Esophagus squamous epithelium (tissue), 5 donors: ENCODE data around the gene SGMS1. TPM values are rescaled to one million over a fixed set of nuclear protein-coding genes. Genes with fewer than 3 reads are reported as not detected.

Experiments
- DNase-seq: peaks from one replicate; lab custom pipeline; 2025; lab: John Stamatoyannopoulos, UW
- H3K27ac ChIP-seq, 4 donors: fragments of 200-600 bp; sonication (generic); one replicate each; pipeline ENCODE4 v1.5.1; 2016 to 2019; ENCODE audit warnings: mild to moderate bottlenecking in 1 of 4
- H3K27me3 ChIP-seq, 4 donors: fragments of 200-600 bp; sonication (generic); 1 replicate in 3 of 4; 2 replicates in 1 of 4; pipeline versions ENCODE4 v1.5.1 to v1.6.0; 2017 to 2021; ENCODE audit warnings: antibody characterized with exemption in 1 of 4
- H3K36me3 ChIP-seq, 3 donors: fragments of 200-600 bp; sonication (generic); one replicate each; pipeline ENCODE4 v1.5.1; 2016 to 2019
- H3K4me1 ChIP-seq, 3 donors: fragments of 200-600 bp; sonication (generic); one replicate each; pipeline ENCODE4 v1.5.1; 2017 to 2019
- H3K4me3 ChIP-seq, 4 donors: fragments of 200-600 bp; sonication (generic); 1 replicate in 3 of 4; 2 replicates in 1 of 4; pipeline ENCODE4 v1.5.1; 2016 to 2019; ENCODE audit warnings: mild to moderate bottlenecking in 2 of 4, moderate library complexity in 1 of 4
- H3K9me3 ChIP-seq, 3 donors: fragments of 200-600 bp; sonication (generic); one replicate each; pipeline ENCODE4 v1.5.1; 2016 to 2019
- CTCF ChIP-seq, 6 experiments: fragments of 450-650 bp in 4 of 6; fragments of 200-600 bp in 2 of 6; sonication (generic) in 2 of 6; IDR thresholded peaks; one replicate each; pipeline ENCODE4 v1.5.1; 2016 to 2019; ENCODE audit warnings: antibody characterized with exemption in 6 of 6, mild to moderate bottlenecking in 4 of 6, moderate library complexity in 4 of 6
- POLR2A ChIP-seq, 4 donors: fragments of 450-650 bp; IDR thresholded peaks; one replicate each; pipeline ENCODE4 v1.6.1; 2017; ENCODE audit warnings: antibody characterized with exemption in 4 of 4, mild to moderate bottlenecking in 4 of 4, moderate library complexity in 3 of 4
- WGBS, 2 donors: methylation state at CpG; one replicate each; pipeline ENCODE4 v1.1.5; 2018; 5-methylcytosine and 5-hydroxymethylcytosine counted together
- intact Hi-C: fragments of 100-400 bp; cut with DNase I; formaldehyde crosslinking; loops from one replicate; pipeline ENCODE4 v1.15.0; 2022
- total RNA-seq, 4 donors: library from RNA; depleted of rRNA; stranded (reverse); fragments of >200 nt; gene quantifications; one replicate each; pipeline ENCODE4 v1.1.0, GENCODE V29; 2016
- donor health status: DM: yes; HTN: yes; CAD: no.

Gene SGMS1
- total RNA-seq, 4 donors from 2014 or later: 39.4 to 64.1 (median 54.9) TPM

- intact Hi-C loops: no loop called here
- no peaks in the 10 kb centered on the region for H3K9me3 ChIP-seq
- no peak overlapping the region for H3K4me3 ChIP-seq
- no peaks in the 10 kb centered on the region for H3K4me1 ChIP-seq
- 80 to 100% methylated on average over 1 of the region's 1 CpG for WGBS, 2 donors
- no peaks in the 10 kb centered on the region for H3K27me3 ChIP-seq
- no peaks in the 10 kb centered on the region for H3K36me3 ChIP-seq
- H3K27ac ChIP-seq: no peak overlapping the region
- DNase-seq: no peak
- TF ChIP-seq CTCF (IDR thresholded peaks at IDR 0.05) (no peak), POLR2A (IDR thresholded peaks at IDR 0.05) (no peak)
Measured at GRCh38 chr10:50640238-50640637, 16.5 kb upstream of the SGMS1 start.

GRCh38 chr10:50636618-50637579 lies 13.1 kb upstream of the SGMS1 start:
- no peak for DNase-seq
- H3K9me3 ChIP-seq: no peaks in the 10 kb centered on the region
- 63 to 69% methylated on average over 6 of the region's 6 CpGs for WGBS, 2 donors
- H3K36me3 ChIP-seq: no peaks in the 10 kb centered on the region
- intact Hi-C loops: no loop called here
- no peak for TF ChIP-seq CTCF (IDR thresholded peaks at IDR 0.05)
- H3K4me1 ChIP-seq: no peaks in the 10 kb centered on the region
- H3K27ac ChIP-seq: no peak overlapping the region
- H3K4me3 ChIP-seq: no peak overlapping the region
- H3K27me3 ChIP-seq: no peaks in the 10 kb centered on the region

GRCh38 chr10:50635286-50635685 lies 11.5 kb upstream of the SGMS1 start:
- intact Hi-C loops: no loop called here
- 84 to 100% methylated on average over 1 of the region's 1 CpG for WGBS, 2 donors

GRCh38 chr10:50634479-50634878 lies 10.7 kb upstream of the SGMS1 start:
- no peak for DNase-seq

More at GRCh38 chr10:50635286-50635685, 11.5 kb upstream of the SGMS1 start:
- no peak overlapping the region for H3K27ac ChIP-seq
- no peak overlapping the region for H3K4me3 ChIP-seq
- TF ChIP-seq POLR2A (IDR thresholded peaks at IDR 0.05) (no peak), CTCF (IDR thresholded peaks at IDR 0.05) (no peak)
- no peaks in the 10 kb centered on the region for H3K4me1 ChIP-seq
- DNase-seq: no peak
- no peaks in the 10 kb centered on the region for H3K27me3 ChIP-seq
- H3K9me3 ChIP-seq: no peaks in the 10 kb centered on the region
- H3K36me3 ChIP-seq: peaks cover 0 to 5% (median 0%) of the 10 kb centered on the region in 3 donors

More at GRCh38 chr10:50634479-50634878, 10.7 kb upstream of the SGMS1 start:
- Histone ChIP-seq H3K36me3 (peaks cover 0 to 13% (median 0%) of the 10 kb centered on the region in 3 donors), H3K27ac (no peak overlapping the region), H3K9me3 (no peaks in the 10 kb centered on the region), H3K27me3 (no peaks in the 10 kb centered on the region), H3K4me3 (no peak overlapping the region), H3K4me1 (no peaks in the 10 kb centered on the region)
- TF ChIP-seq POLR2A (IDR thresholded peaks at IDR 0.05) (no peak), CTCF (IDR thresholded peaks at IDR 0.05) (no peak)
- WGBS, 2 donors: 89 to 90% methylated on average over 1 of the region's 1 CpG
- intact Hi-C loops: no loop called here
